K562 (cell line): ENCODE measurements around the gene HSDL2. TPM values are rescaled to one million over a fixed set of nuclear protein-coding genes. Genes with fewer than 3 reads are reported as not detected.

Source experiments
- ATAC-seq: fragments of 200-7000 bp; cut with Tn5 transposase; 3 replicates; pipeline ENCODE4 v1.9.1; 2020; ENCODE audit warnings: moderate library complexity
- BruUV-seq: library from RNA; stranded (reverse); fragments of 400-500 nt; replicated peaks from 2 replicates; lab custom pipeline; 2021; lab: Mats Ljungman, UMichigan
- CTCF ChIA-PET: fragments of 300-600 bp; formaldehyde crosslinking; extraction: SDS; loops from one replicate; lab custom pipeline; 2021; ENCODE audit warnings: low intra/inter-chr PET ratio; lab: Yijun Ruan, JAX
- POLR2A ChIA-PET: fragments of 300-600, 350-650 bp; sonication (Branson Sonifier 250); formaldehyde crosslinking; extraction: SDS; loops from one replicate; lab custom pipeline; 2021; ENCODE audit warnings: antibody characterized with exemption, inconsistent platforms; lab: Yijun Ruan, JAX
- DNase-seq, 4 experiments: peaks; one replicate each; pipeline versions ENCODE4 v3.0.0 to v3.0.0-alpha.2; 2011 to 2018; ENCODE audit warnings: low spot score in 3 of 4, mixed read lengths in 3 of 4; ENCODE audit errors: extremely low read depth in 1 of 4
- FAIRE-seq: peaks from 2 replicates; lab custom pipeline; 2011; peaks lifted over from hg19 to GRCh38; lab: Jason Lieb, UNC
- H2AFZ ChIP-seq: 2 replicates; pipeline ENCODE4 v1.6.0; 2011; ENCODE audit warnings: low read depth, low read length, control low read depth, inconsistent platforms
- H3K27ac ChIP-seq: fragments of 200-600 bp; 3 replicates; pipeline ENCODE4 v1.8.0; 2011; ENCODE audit warnings: low read depth, mild to moderate bottlenecking, control low read depth, inconsistent platforms, low read length, moderate library complexity, mixed read lengths; ENCODE audit errors: extremely low read depth
- H3K27me3 ChIP-seq, 2 experiments: fragments of 300-600 bp in 1 of 2; 2 replicates in 1 of 2; 3 replicates in 1 of 2; pipeline versions ENCODE4 v1.6.0 to v1.8.0; 2011; ENCODE audit warnings: inconsistent platforms in 2 of 2, low read length in 2 of 2, mild to moderate bottlenecking in 1 of 2, mixed read lengths in 1 of 2, moderate library complexity in 1 of 2; ENCODE audit not compliant: control insufficient read depth in 2 of 2, insufficient read depth in 2 of 2
- H3K36me3 ChIP-seq: fragments of 300-600 bp; 3 replicates; pipeline ENCODE4 v1.8.0; 2011; ENCODE audit warnings: mild to moderate bottlenecking, low read length, inconsistent platforms; ENCODE audit not compliant: control insufficient read depth, insufficient read depth
- H3K4me1 ChIP-seq, 2 experiments: fragments of 200-600 bp in 1 of 2; replicated peaks in 1 of 2; 2 replicates in 1 of 2; 3 replicates in 1 of 2; pipeline versions ENCODE4 v1.5.1 to v1.8.0; 2011; ENCODE audit warnings: inconsistent platforms in 2 of 2, low read length in 2 of 2, mild to moderate bottlenecking in 1 of 2, mixed read lengths in 1 of 2, moderate library complexity in 1 of 2; ENCODE audit not compliant: control insufficient read depth in 2 of 2, insufficient read depth in 2 of 2
- H3K4me2 ChIP-seq: 2 replicates; pipeline ENCODE4 v1.6.1; 2011; ENCODE audit warnings: low read length, control low read depth, inconsistent platforms, mixed read lengths; ENCODE audit not compliant: insufficient read depth
- H3K4me3 ChIP-seq: fragments of 200-600 bp; sonication (generic), shearing (Covaris generic); 2 replicates; pipeline ENCODE4 v1.5.1; 2016; ENCODE audit warnings: control low read depth, inconsistent platforms
- H3K79me2 ChIP-seq: fragments of 200-600 bp; 3 replicates; pipeline ENCODE4 v1.8.0; 2011; ENCODE audit warnings: low read length, inconsistent platforms; ENCODE audit not compliant: control insufficient read depth, insufficient read depth
- H3K9ac ChIP-seq, 2 experiments: 2 replicates each; pipeline versions ENCODE4 v1.6.0 to v1.6.1; 2011; ENCODE audit warnings: low read depth in 2 of 2, low read length in 2 of 2, control low read depth in 1 of 2, inconsistent platforms in 1 of 2, mild to moderate bottlenecking in 1 of 2, mixed read lengths in 1 of 2; ENCODE audit not compliant: insufficient read depth in 1 of 2
- H3K9me1 ChIP-seq: one replicate; pipeline ENCODE4 v1.6.0; 2011; ENCODE audit warnings: inconsistent platforms, mild to moderate bottlenecking, low read length, moderate library complexity; ENCODE audit not compliant: control insufficient read depth, insufficient read depth
- H3K9me3 ChIP-seq: replicated peaks from 2 replicates; pipeline ENCODE4 v1.5.1; 2011; ENCODE audit warnings: low read depth, low read length, inconsistent platforms; ENCODE audit not compliant: control insufficient read depth, insufficient read depth
- H4K20me1 ChIP-seq: replicated peaks from 2 replicates; pipeline ENCODE4 v1.6.1; 2011; ENCODE audit warnings: low read length, inconsistent platforms, mixed read lengths; ENCODE audit not compliant: control insufficient read depth, insufficient read depth
- AFF4 ChIP-seq: sonication (generic); formaldehyde crosslinking; IDR thresholded peaks from 2 replicates; pipeline ENCODE4 v1.8.0; 2023; ENCODE audit warnings: mild to moderate bottlenecking, missing genetic modification reagents
- ATF4 ChIP-seq: fragments of 450-650 bp; formaldehyde crosslinking; IDR thresholded peaks from 2 replicates; pipeline ENCODE4 v1.4.0; 2022; ENCODE audit warnings: mild to moderate bottlenecking, moderate library complexity
- DMBX1 ChIP-seq: fragments of 250-450 bp; sonication (Bioruptor Pico); IDR thresholded peaks from 2 replicates; pipeline ENCODE4 v1.8.0; 2022; ENCODE audit warnings: inconsistent platforms, mild to moderate bottlenecking, moderate library complexity, borderline replicate concordance
- PBX2 ChIP-seq, 2 experiments: IDR thresholded peaks in 1 of 2; conservative IDR thresholded peaks in 1 of 2; 2 replicates each; pipeline ENCODE4 v1.6.1; 2016; ENCODE audit warnings: low read depth in 2 of 2, mild to moderate bottlenecking in 1 of 2, missing compliant biosample characterization in 1 of 2, missing genetic modification characterization in 1 of 2, moderate library complexity in 1 of 2
- RBM17 ChIP-seq: fragments of 200-400 bp; formaldehyde crosslinking; IDR thresholded peaks from 2 replicates; pipeline ENCODE4 v1.6.1; 2017; ENCODE audit warnings: low read depth, mild to moderate bottlenecking, low read length, borderline replicate concordance
- SAFB2 ChIP-seq: fragments of 200-400 bp; formaldehyde crosslinking; IDR thresholded peaks from 2 replicates; pipeline ENCODE4 v1.6.1; 2018; ENCODE audit warnings: borderline replicate concordance, low read length, low read depth, moderate library complexity; ENCODE audit not compliant: severe bottlenecking
- ZNF551 ChIP-seq: fragments of 250-450 bp; sonication (Bioruptor Pico); IDR thresholded peaks from 2 replicates; pipeline ENCODE4 v1.5.0; 2021; ENCODE audit warnings: mild to moderate bottlenecking, moderate library complexity
- WGBS: fragments of 100-300 bp; shearing (Covaris generic); methylation state at CpG from one replicate; pipeline ENCODE4 v1.1.6; 2016; ENCODE audit warnings: low coverage, mixed read lengths; ENCODE audit not compliant: insufficient coverage; ENCODE audit errors: missing lambda C conversion rate; 5-methylcytosine and 5-hydroxymethylcytosine counted together
- in situ Hi-C: fragments of 300-500 bp; cut with MboI; formaldehyde crosslinking; loops from 4 replicates; pipeline ENCODE4 v1.15.0; 2018; ENCODE audit warnings: inconsistent platforms, mixed read lengths
- intact Hi-C: fragments of 100-400 bp; cut with micrococcal nuclease; formaldehyde crosslinking; loops from 2 replicates; pipeline ENCODE4 v1.14.2; 2022
- polyA plus RNA-seq, 8 experiments: library from polyadenylated mRNA; depleted of rRNA in 4 of 8; stranded (reverse) in 5 of 8; unstranded in 3 of 8; fragments of >200 nt; fragmentation: Nextera tagmentation in 2 of 8; fragmentation: Illumina TruSeq in 1 of 8; extraction: Ambion mirVana in 2 of 8; extraction: Trizol in 1 of 8; gene quantifications; 2 replicates each; pipeline versions ENCODE4 v1.2.1 to v1.2.3, GENCODE V29; 2011 to 2014; ENCODE audit warnings: inconsistent platforms in 1 of 8, missing spikeins in 1 of 8
- total RNA-seq, 7 experiments: library from RNA; depleted of rRNA in 6 of 7; stranded (reverse); fragments of >200 nt in 6 of 7; fragmentation: Illumina TruSeq in 2 of 7; extraction: Trizol in 2 of 7; gene quantifications; 2 replicates each; pipeline versions ENCODE4 v1.2.1 to v1.2.3, GENCODE V29; 2011 to 2021; ENCODE audit warnings: low replicate concordance in 1 of 7

Gene HSDL2
- total and polyA plus RNA-seq, 9 of the 15 experiments (the other 6 are each of a cell fraction or from before 2014, with no cell fraction given) = 22.8 to 74.1 (median 35.6) TPM

GRCh38 chr9:112433499-112434392 is 53.8 kb downstream of the HSDL2 start (continued):
- TF ChIP-seq AFF4 (no peak), DMBX1 (CRISPR knock-in tag) (no peak), ATF4 (no peak)

- Histone ChIP-seq H3K4me2 (no peak overlapping the region), H4K20me1 (no peaks in the 10 kb centered on the region), H3K27me3 (no peaks in the 10 kb centered on the region), H3K4me3 (no peak overlapping the region), H3K4me1 (peaks cover 0 to 4% of the 10 kb centered on the region in 2 experiments; a peak in 2 of 5 replicates), H3K9ac (no peak overlapping the region), H3K79me2 (no peaks in the 10 kb centered on the region), H3K36me3 (no peaks in the 10 kb centered on the region; the same call in none of the 3 replicates), H3K27ac (no peak overlapping the region), H2AFZ (no peak overlapping the region), H3K9me1 (no peaks in the 10 kb centered on the region), H3K9me3 (no peaks in the 10 kb centered on the region)
- no peak for FAIRE-seq
- BruUV-seq = no TSS peak
- ChIA-PET CTCF (no interaction called here), POLR2A (interaction anchor here (0.6 to 3.9 kb wide), 3 partner anchors 10 to 69 kb away, joined by 3 to 14 read pairs (median 4); no protein-coding TSS in a partner anchor)
- no peak for DNase-seq
- 85% methylated on average over 1 of the region's 1 CpG for WGBS
- ATAC-seq = no peak
- intact Hi-C loops (no loop called here), in situ Hi-C loops (no loop called here)
- TF ChIP-seq RBM17 (no peak), ZNF551 (CRISPR knock-in tag) (no peak), SAFB2 (no peak), PBX2 (CRISPR knock-in tag; IDR thresholded peaks at IDR 0.05; ENCODE audit: low read depth) (no peak), PBX2 (tag; conservative IDR thresholded peaks at IDR 0.05; ENCODE audit: low read depth) (no peak)
Observed at GRCh38 chr9:112434487-112434886, 54.6 kb downstream of the HSDL2 start.
